DMS153 (cell line): Measurements from ENCODE around the gene PRICKLE3.
A peak's percentile ranks its signal among the peaks of the same experiment; 100 is the strongest.

Experiments used
- DNase-seq: peaks from one replicate; lab custom pipeline; 2025; lab: John Stamatoyannopoulos, UW

Gene PRICKLE3

GRCh38 chrX:49186125-49187027, at the start of gene PRICKLE3:
Gene PRICKLE3 (minus strand): TSS chrX:49186373. CDS start chrX:49186297, 76 bp downstream.
- DNase-seq = peak; percentile 21

- no peak for DNase-seq
Measured at GRCh38 chrX:49233887-49234555, 47.8 kb upstream of the PRICKLE3 start.

GRCh38 chrX:49233176-49233575, 47.0 kb upstream of the PRICKLE3 start, which contains the start of gene CACNA1F:
Gene CACNA1F (minus strand): TSS chrX:49233340. CDS start chrX:49233309, 31 bp downstream.
- no peak for DNase-seq

- no peak for DNase-seq
Measured at GRCh38 chrX:49232525-49232924, 46.4 kb upstream of the PRICKLE3 start.

- no peak for DNase-seq
Measured at GRCh38 chrX:49231333-49232000, 45.3 kb upstream of the PRICKLE3 start.

- peak; percentile 17 for DNase-seq
Measured at GRCh38 chrX:49230500-49231232, 44.5 kb upstream of the PRICKLE3 start.

- no peak for DNase-seq
Measured at GRCh38 chrX:49228185-49228584, 42.0 kb upstream of the PRICKLE3 start.

GRCh38 chrX:49227726-49228125, 41.6 kb upstream of the PRICKLE3 start:
- no peak for DNase-seq

- DNase-seq = no peak
Measured at GRCh38 chrX:49226946-49227345, 40.8 kb upstream of the PRICKLE3 start.

GRCh38 chrX:49225858-49226257, 39.7 kb upstream of the PRICKLE3 start:
- DNase-seq = no peak

GRCh38 chrX:49221868-49222267, 35.7 kb upstream of the PRICKLE3 start:
- DNase-seq = no peak

GRCh38 chrX:49220100-49220499, 33.9 kb upstream of the PRICKLE3 start:
- DNase-seq = no peak

- DNase-seq = no peak
Measured at GRCh38 chrX:49214996-49215526, 28.9 kb upstream of the PRICKLE3 start.

- no peak for DNase-seq
Measured at GRCh38 chrX:49214416-49214815, 28.2 kb upstream of the PRICKLE3 start.

GRCh38 chrX:49212861-49213260, 26.7 kb upstream of the PRICKLE3 start:
- no peak for DNase-seq

- no peak for DNase-seq
Measured at GRCh38 chrX:49212209-49212608, 26.0 kb upstream of the PRICKLE3 start.

- DNase-seq = no peak
Measured at GRCh38 chrX:49211074-49211473, 24.9 kb upstream of the PRICKLE3 start.

GRCh38 chrX:49210406-49210805, 24.2 kb upstream of the PRICKLE3 start:
- no peak for DNase-seq

GRCh38 chrX:49209434-49210251, 23.5 kb upstream of the PRICKLE3 start:
- peak; percentile 40 for DNase-seq

- no peak for DNase-seq
Measured at GRCh38 chrX:49208399-49208798, 22.2 kb upstream of the PRICKLE3 start.

- DNase-seq = no peak
Measured at GRCh38 chrX:49206543-49206942, 20.4 kb upstream of the PRICKLE3 start.
